Jurkat, Clone E6-1 (cell line): ENCODE data around the gene SNN.

Experiments
- DNase-seq: peaks from one replicate; pipeline ENCODE4 v3.0.0-alpha.2; 2011; ENCODE audit warnings: low read depth, low spot score
- H3K4me3 ChIP-seq: 2 replicates; pipeline ENCODE4 v1.5.1; 2011; ENCODE audit warnings: mild to moderate bottlenecking, low read length, control low read depth, moderate library complexity

The SNN gene

GRCh38 chr16:11633113-11633512 lies 35.1 kb upstream of the SNN start:
- DNase-seq: no peak
- H3K4me3 ChIP-seq: no peak overlapping the region

GRCh38 chr16:11634312-11634711 lies 33.9 kb upstream of the SNN start:
- no peak for DNase-seq
- H3K4me3 ChIP-seq: no peak overlapping the region

GRCh38 chr16:11635113-11635652 lies 33.1 kb upstream of the SNN start:
- no peak for DNase-seq
- H3K4me3 ChIP-seq: no peak overlapping the region

- DNase-seq: no peak
- no peak overlapping the region for H3K4me3 ChIP-seq
Measured at GRCh38 chr16:11635679-11636171, 32.5 kb upstream of the SNN start.

GRCh38 chr16:11636172-11636721 lies 32.0 kb upstream of the SNN start:
- no peak for DNase-seq
- no peak overlapping the region for H3K4me3 ChIP-seq

GRCh38 chr16:11637320-11637719 lies 30.9 kb upstream of the SNN start:
- H3K4me3 ChIP-seq: no peak overlapping the region
- DNase-seq: no peak

GRCh38 chr16:11638140-11638539 lies 30.1 kb upstream of the SNN start:
- no peak overlapping the region for H3K4me3 ChIP-seq
- DNase-seq: no peak

- no peak overlapping the region for H3K4me3 ChIP-seq
- DNase-seq: no peak
Measured at GRCh38 chr16:11639008-11639562, 29.2 kb upstream of the SNN start.

GRCh38 chr16:11639925-11640899 lies 28.0 kb upstream of the SNN start:
- DNase-seq: no peak
- H3K4me3 ChIP-seq: no peak overlapping the region

GRCh38 chr16:11640987-11641817 lies 27.1 kb upstream of the SNN start:
- no peak for DNase-seq

GRCh38 chr16:11642765-11643116 lies 25.5 kb upstream of the SNN start:
- no peak for DNase-seq
- H3K4me3 ChIP-seq: peak overlapping the region; percentile 9; the same call in 1 of the 2 replicates

More at GRCh38 chr16:11640987-11641817, 27.1 kb upstream of the SNN start:
- no peak overlapping the region for H3K4me3 ChIP-seq

GRCh38 chr16:11649276-11649675 lies 19.0 kb upstream of the SNN start:
- H3K4me3 ChIP-seq: no peak overlapping the region
- DNase-seq: no peak

GRCh38 chr16:11650641-11651591 lies 17.3 kb upstream of the SNN start:
- no peak overlapping the region for H3K4me3 ChIP-seq
- no peak for DNase-seq

GRCh38 chr16:11651796-11652195 lies 16.5 kb upstream of the SNN start:
- no peak for DNase-seq
- no peak overlapping the region for H3K4me3 ChIP-seq

GRCh38 chr16:11655655-11656054 lies 12.6 kb upstream of the SNN start:
- no peak for DNase-seq
- H3K4me3 ChIP-seq: no peak overlapping the region

- H3K4me3 ChIP-seq: no peak overlapping the region
- no peak for DNase-seq
Measured at GRCh38 chr16:11657556-11657955, 10.7 kb upstream of the SNN start.

GRCh38 chr16:11658896-11659708 lies 9.2 kb upstream of the SNN start:
- no peak overlapping the region for H3K4me3 ChIP-seq
- DNase-seq: no peak
